Activated CD4-positive, alpha-beta T cell treated with anti-CD3 and anti-CD28 coated beads, Interleukin-2, amount 10 ng/mL, durations not matched to agents 24 days and 14 days (primary cell): ENCODE data around the gene HAUS1. TPM values are rescaled to one million over a fixed set of nuclear protein-coding genes. Genes with fewer than 3 reads are reported as not detected.
"Not testable (repeated sequence)": the region's sequence is repeated elsewhere in the genome, so short reads cannot be mapped to it uniquely, and the experiment has no call there.

Experiments
- DNase-seq: peaks from one replicate; pipeline ENCODE4 v3.0.0; 2022
- H3K27ac Mint-ChIP-seq: one replicate; pipeline ENCODE4 v1.8.0; 2022; ENCODE audit warnings: mild to moderate bottlenecking, mixed read lengths
- H3K27me3 Mint-ChIP-seq: one replicate; pipeline ENCODE4 v1.8.0; 2022; ENCODE audit warnings: mixed read lengths
- H3K36me3 Mint-ChIP-seq: one replicate; pipeline ENCODE4 v1.8.0; 2022; ENCODE audit warnings: low read depth, mild to moderate bottlenecking, mixed read lengths
- H3K4me1 Mint-ChIP-seq: one replicate; pipeline ENCODE4 v1.8.0; 2021; ENCODE audit warnings: mixed read lengths
- H3K4me3 Mint-ChIP-seq: one replicate; pipeline ENCODE4 v1.8.0; 2022; ENCODE audit warnings: mild to moderate bottlenecking, moderate library complexity, mixed read lengths
- H3K9me3 Mint-ChIP-seq: one replicate; pipeline ENCODE4 v1.8.0; 2021; ENCODE audit warnings: mixed read lengths
- intact Hi-C: fragments of 100-400 bp; cut with micrococcal nuclease; formaldehyde crosslinking; loops from one replicate; pipeline ENCODE4 v1.15.1; 2023
- total RNA-seq: library from RNA; stranded (reverse); gene quantifications from 2 replicates; pipeline ENCODE4 v1.2.3, GENCODE V29; 2022

HAUS1 gene
- total RNA-seq, 1 donor from 2014 or later: 49.6 TPM

DNA sequence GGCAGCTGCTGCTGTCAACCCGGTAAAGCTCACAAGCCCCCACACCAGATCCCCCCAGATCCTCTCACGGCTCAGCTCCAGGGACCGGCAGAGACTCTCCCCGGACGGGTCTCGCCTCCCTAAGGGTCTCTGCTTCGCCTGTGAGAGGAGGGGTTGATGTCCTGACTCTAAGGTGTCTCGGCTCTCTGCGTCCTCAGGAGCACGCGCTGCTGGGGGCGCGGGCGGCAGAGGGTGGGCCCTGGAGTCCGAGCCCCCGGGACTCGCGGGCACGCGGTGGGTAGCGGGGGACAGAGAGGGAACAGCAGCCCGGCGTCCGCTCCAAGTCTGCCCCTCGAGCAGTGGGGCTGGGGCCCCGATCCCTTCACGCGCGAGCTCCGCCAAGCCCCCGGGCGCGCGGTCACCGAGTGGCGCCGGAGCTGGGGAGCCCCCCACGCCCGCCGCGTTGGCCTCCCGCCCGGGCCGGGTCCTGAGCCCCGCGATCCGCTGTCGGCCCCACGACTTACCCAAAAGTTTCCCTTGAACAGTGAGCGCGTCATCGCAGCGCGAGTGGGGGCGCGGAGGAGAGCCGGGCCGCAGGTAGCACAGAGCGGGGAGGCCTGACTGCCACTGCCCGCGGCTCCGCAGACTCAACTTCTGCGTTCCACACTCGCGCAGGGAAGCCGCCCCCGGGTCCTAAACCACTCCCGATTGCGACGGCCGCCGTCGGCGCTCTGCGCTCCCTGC, 32.4 kb upstream of the HAUS1 start, which contains the start of gene PSTPIP2:
Gene PSTPIP2, minus strand, starts transcription at position 608 of the 723 bp plus-strand sequence. Its CDS starts 72 bp downstream, at position 536.
- peaks cover 32% of the 10 kb centered on the region for H3K4me1 Mint-ChIP-seq
- no peaks in the 10 kb centered on the region for H3K27me3 Mint-ChIP-seq
- H3K9me3 Mint-ChIP-seq: no peaks in the 10 kb centered on the region
- intact Hi-C loops: loop anchor here (2.0 to 5.0 kb wide), 7 partner anchors 17 to 385 kb away; partner anchors contain the start of gene EPG5
- DNase-seq: peak; percentile 89
- peak within 1 kb of the TSS; percentile 78 for H3K27ac Mint-ChIP-seq
- peak within 1 kb of the TSS; percentile 83 for H3K4me3 Mint-ChIP-seq
- peaks cover 7% of the 10 kb centered on the region for H3K36me3 Mint-ChIP-seq

DNA sequence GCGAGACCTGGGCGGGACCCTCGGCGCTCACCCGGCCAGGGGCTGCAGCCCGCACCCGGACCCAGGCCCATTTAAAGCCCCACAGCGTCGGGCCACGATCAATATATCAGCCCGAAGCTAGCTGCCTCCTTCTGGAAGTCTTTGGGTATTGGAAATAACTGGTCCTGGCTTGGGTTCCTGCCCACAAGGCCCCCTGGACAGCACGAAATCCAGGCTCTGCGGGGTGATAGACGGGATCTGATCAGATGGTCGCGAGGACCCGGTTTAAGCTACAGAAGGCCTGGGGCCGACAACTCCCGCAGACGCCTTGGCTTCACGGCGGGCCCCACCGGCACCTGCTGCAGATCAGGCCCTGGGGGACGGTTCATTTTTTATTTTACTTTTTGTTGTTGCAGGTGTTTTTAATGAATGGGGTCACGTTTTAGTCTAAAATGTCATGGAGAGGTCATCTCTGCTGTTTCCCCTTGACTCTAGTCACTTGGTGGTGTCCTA, 31.8 kb upstream of the HAUS1 start:
- H3K4me3 Mint-ChIP-seq: peak overlapping the region; percentile 82
- no peak overlapping the region for H3K27ac Mint-ChIP-seq
- intact Hi-C loops: loop anchor here (2.0 to 5.0 kb wide), 6 partner anchors 45 to 386 kb away; partner anchors contain the start of gene EPG5

DNA sequence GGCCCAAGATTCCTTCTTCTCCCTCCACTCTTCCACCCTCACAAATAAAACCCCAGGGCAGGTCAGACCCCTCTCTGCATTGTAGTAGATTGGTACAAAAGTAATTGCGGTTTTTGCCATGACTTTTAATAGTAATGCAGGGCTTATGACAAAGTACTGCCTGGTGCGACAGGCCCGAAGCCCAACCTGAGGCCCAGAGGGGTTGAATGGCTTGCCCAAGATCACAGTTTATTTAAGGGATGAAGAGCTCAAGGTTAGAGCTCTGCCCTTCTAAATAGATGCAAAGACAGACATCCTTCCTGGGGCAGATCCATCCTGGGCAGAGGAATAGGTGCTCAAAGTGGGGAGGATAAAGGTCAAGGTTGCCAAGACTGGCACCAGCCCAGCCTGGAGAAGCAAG, 31.2 kb upstream of the HAUS1 start:
- intact Hi-C loops: loop anchor here (1.0 to 5.0 kb wide), 9 partner anchors 46 to 408 kb away; partner anchors contain the start of gene EPG5
- no peak overlapping the region for H3K27ac Mint-ChIP-seq
- peaks cover 32% of the 10 kb centered on the region for H3K4me1 Mint-ChIP-seq
- DNase-seq: no peak
- no peaks in the 10 kb centered on the region for H3K27me3 Mint-ChIP-seq
- H3K36me3 Mint-ChIP-seq: peaks cover 10% of the 10 kb centered on the region
- peak overlapping the region; percentile 82 for H3K4me3 Mint-ChIP-seq
- no peaks in the 10 kb centered on the region for H3K9me3 Mint-ChIP-seq

More for the DNA sequence above, 31.8 kb upstream of the HAUS1 start:
- DNase-seq: no peak
- Mint-ChIP-seq H3K36me3 (peaks cover 7% of the 10 kb centered on the region), H3K4me1 (peaks cover 32% of the 10 kb centered on the region), H3K9me3 (no peaks in the 10 kb centered on the region), H3K27me3 (no peaks in the 10 kb centered on the region)

GRCh38 chr18:46073474-46074331, 30.5 kb upstream of the HAUS1 start:
- Mint-ChIP-seq H3K27ac (no peak overlapping the region), H3K9me3 (no peaks in the 10 kb centered on the region), H3K27me3 (no peaks in the 10 kb centered on the region), H3K36me3 (peaks cover 11% of the 10 kb centered on the region), H3K4me3 (no peak overlapping the region), H3K4me1 (peaks cover 31% of the 10 kb centered on the region)
- intact Hi-C loops: loop anchor here (1.0 to 5.0 kb wide), 9 partner anchors 46 to 408 kb away; partner anchors contain the start of gene EPG5
- DNase-seq: peak; percentile 91

GRCh38 chr18:46079336-46079735, 24.8 kb upstream of the HAUS1 start:
- Mint-ChIP-seq H3K36me3 (peaks cover 43% of the 10 kb centered on the region), H3K4me3 (no peak overlapping the region), H3K27me3 (no peaks in the 10 kb centered on the region), H3K27ac (no peak overlapping the region), H3K9me3 (no peaks in the 10 kb centered on the region), H3K4me1 (no peaks in the 10 kb centered on the region)
- intact Hi-C loops: no loop called here
- no peak for DNase-seq

DNA sequence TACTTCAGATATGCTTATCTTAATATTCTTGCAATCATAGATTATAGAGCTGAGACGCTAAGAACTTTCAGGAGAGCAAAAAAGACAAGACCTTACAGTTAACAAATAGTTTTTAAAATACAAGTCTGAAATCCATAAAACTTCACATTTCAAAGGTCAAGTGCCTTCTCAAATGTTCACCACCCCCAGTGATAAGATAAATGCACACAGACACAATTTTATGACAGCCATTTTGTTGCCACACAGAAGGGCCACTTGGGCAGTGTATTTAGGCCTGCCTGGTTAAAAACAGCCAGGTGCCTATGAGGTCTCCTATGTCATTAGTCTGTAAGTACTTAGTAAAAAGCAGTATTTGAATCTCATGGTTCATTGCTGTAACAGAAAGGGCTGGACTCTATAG, 24.0 kb upstream of the HAUS1 start:
- no peaks in the 10 kb centered on the region for H3K9me3 Mint-ChIP-seq
- no peak overlapping the region for H3K27ac Mint-ChIP-seq
- DNase-seq: no peak
- H3K4me3 Mint-ChIP-seq: no peak overlapping the region
- no peaks in the 10 kb centered on the region for H3K4me1 Mint-ChIP-seq
- peaks cover 50% of the 10 kb centered on the region for H3K36me3 Mint-ChIP-seq
- no peaks in the 10 kb centered on the region for H3K27me3 Mint-ChIP-seq
- intact Hi-C loops: no loop called here

DNA sequence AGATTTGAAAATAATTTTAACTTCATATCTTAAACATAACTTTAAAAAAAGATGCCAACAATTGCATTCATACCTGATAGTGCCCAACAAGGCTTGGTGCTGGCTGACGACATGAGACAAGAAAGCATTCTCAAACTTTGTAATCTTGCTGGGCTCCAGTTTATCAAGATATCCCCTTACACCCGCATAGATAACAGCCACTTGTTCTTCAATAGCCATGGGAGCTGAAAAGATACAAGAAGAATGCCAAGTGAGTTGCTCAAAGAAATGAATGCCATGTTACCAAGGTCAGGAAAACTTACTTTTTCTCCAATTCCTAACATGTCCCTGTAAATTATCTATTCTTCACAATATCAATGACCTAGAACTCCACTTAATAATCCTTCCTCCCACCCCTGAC, 19.8 kb upstream of the HAUS1 start:
- intact Hi-C loops: no loop called here
- no peak for DNase-seq
- H3K4me1 Mint-ChIP-seq: peaks cover 6% of the 10 kb centered on the region
- no peaks in the 10 kb centered on the region for H3K9me3 Mint-ChIP-seq
- no peak overlapping the region for H3K27ac Mint-ChIP-seq
- peaks cover 80% of the 10 kb centered on the region for H3K36me3 Mint-ChIP-seq
- H3K4me3 Mint-ChIP-seq: no peak overlapping the region
- no peaks in the 10 kb centered on the region for H3K27me3 Mint-ChIP-seq

- H3K9me3 Mint-ChIP-seq, H3K27me3 Mint-ChIP-seq, DNase-seq, H3K4me3 Mint-ChIP-seq, intact Hi-C loops, H3K27ac Mint-ChIP-seq: not testable (repeated sequence)
- peaks cover 87% of the 10 kb centered on the region for H3K36me3 Mint-ChIP-seq
- peaks cover 16% of the 10 kb centered on the region for H3K4me1 Mint-ChIP-seq
Observed at GRCh38 chr18:46088501-46088900, 15.7 kb upstream of the HAUS1 start.

GRCh38 chr18:46095532-46095931, 8.7 kb upstream of the HAUS1 start:
- no peaks in the 10 kb centered on the region for H3K9me3 Mint-ChIP-seq
- peaks cover 48% of the 10 kb centered on the region for H3K36me3 Mint-ChIP-seq
- intact Hi-C loops: loop anchor here (5.0 kb wide), 1 partner anchor 157 kb away; no protein-coding TSS in a partner anchor
- no peak overlapping the region for H3K4me3 Mint-ChIP-seq
- H3K27me3 Mint-ChIP-seq: no peaks in the 10 kb centered on the region
- DNase-seq: no peak
- no peak overlapping the region for H3K27ac Mint-ChIP-seq
- peaks cover 29% of the 10 kb centered on the region for H3K4me1 Mint-ChIP-seq

- intact Hi-C loops: loop anchor here (5.0 kb wide), 1 partner anchor 156 kb away; no protein-coding TSS in a partner anchor
- Mint-ChIP-seq H3K9me3 (no peaks in the 10 kb centered on the region), H3K27me3 (no peaks in the 10 kb centered on the region)
Observed at GRCh38 chr18:46096651-46097300, 7.4 kb upstream of the HAUS1 start.

DNA sequence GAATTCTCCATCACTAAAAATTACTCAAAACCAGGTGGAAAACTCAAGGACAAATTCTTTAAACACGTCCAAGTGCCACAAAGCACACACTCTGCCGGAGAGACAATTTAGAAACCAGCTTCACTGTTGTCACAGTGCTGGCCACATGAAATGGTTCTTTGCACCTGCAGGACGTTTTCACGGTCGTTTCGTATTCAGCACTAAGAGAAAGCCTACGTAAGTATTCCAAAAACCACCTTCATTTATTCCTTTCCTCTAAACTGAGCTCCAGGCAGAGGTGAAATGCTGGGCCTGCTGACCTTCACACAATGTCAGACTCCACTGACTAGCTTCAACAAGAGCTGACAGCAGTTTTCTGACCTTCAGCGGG, 6.8 kb upstream of the HAUS1 start:
- intact Hi-C loops: loop anchor here (5.0 kb wide), 1 partner anchor 155 kb away; no protein-coding TSS in a partner anchor
- Mint-ChIP-seq H3K27ac (peak overlapping the region; percentile 99), H3K27me3 (no peaks in the 10 kb centered on the region), H3K9me3 (no peaks in the 10 kb centered on the region), H3K4me1 (peaks cover 19% of the 10 kb centered on the region), H3K4me3 (peak overlapping the region; percentile 98), H3K36me3 (peaks cover 31% of the 10 kb centered on the region)
- no peak for DNase-seq

More at GRCh38 chr18:46096651-46097300, 7.4 kb upstream of the HAUS1 start:
- H3K4me3 Mint-ChIP-seq: peak overlapping the region; percentile 98
- no peak for DNase-seq
- peaks cover 36% of the 10 kb centered on the region for H3K36me3 Mint-ChIP-seq
- H3K4me1 Mint-ChIP-seq: peaks cover 22% of the 10 kb centered on the region
- H3K27ac Mint-ChIP-seq: peak overlapping the region; percentile 99

DNA sequence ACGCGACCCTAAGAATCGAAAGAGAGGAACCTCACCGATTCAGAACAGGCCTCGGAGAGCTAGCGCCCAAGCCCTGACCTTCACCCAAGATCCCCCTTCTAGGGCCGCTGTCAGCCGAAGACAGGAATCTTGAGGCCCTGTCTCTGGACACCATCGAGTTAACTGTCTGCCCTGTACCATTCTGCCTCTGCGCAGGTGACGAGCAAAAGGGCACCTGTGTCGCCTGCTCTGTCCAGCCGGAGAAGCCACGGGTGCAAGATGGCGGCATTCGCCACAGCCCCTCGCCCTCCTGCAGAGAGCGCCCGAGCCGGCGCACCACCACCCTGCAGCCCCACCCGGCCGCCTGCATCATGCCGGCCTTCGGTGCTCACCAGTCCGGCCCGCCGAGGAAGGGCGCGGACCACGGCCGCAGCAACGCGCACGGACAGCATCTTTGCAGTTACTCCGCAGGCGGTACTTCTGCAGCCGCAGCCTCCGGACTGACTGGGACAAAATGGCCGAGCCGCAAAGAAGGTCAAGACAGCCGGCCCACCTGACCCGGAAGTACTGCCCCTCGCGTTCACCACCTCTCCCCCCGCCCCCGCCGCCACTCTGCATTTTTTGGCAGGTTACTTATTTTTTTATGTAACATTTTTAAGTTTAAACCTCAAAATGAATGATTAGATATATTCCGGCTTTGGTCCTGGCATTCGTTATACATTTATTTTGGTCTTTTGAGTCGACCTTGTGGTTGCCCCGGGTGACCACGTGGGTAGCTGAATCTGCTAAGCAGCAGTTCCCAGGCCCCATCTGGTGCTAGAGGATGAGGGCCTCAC, 6.2 kb upstream of the HAUS1 start, which contains the start of gene ATP5F1A:
Gene ATP5F1A, minus strand, starts transcription at position 496 of the 815 bp plus-strand sequence. Its CDS starts 65 bp downstream, at position 431.
- intact Hi-C loops: loop anchor here (2.0 to 5.0 kb wide), 2 partner anchors 77 to 154 kb away; a partner anchor contains a TSS
- Mint-ChIP-seq H3K4me1 (peaks cover 19% of the 10 kb centered on the region), H3K27ac (peak within 1 kb of the TSS; percentile 99), H3K4me3 (peak within 1 kb of the TSS; percentile 98), H3K9me3 (no peaks in the 10 kb centered on the region), H3K36me3 (peaks cover 30% of the 10 kb centered on the region), H3K27me3 (no peaks in the 10 kb centered on the region)
- DNase-seq: peak; percentile 95
